ENCODE measurements around the gene PMS2.
A peak's percentile ranks its signal among the peaks of the same experiment; 100 is the strongest.
"Not testable (repeated sequence)": the region's sequence is repeated elsewhere in the genome, so short reads cannot be mapped to it uniquely, and the experiment has no call there.

PMS2 gene

DNA sequence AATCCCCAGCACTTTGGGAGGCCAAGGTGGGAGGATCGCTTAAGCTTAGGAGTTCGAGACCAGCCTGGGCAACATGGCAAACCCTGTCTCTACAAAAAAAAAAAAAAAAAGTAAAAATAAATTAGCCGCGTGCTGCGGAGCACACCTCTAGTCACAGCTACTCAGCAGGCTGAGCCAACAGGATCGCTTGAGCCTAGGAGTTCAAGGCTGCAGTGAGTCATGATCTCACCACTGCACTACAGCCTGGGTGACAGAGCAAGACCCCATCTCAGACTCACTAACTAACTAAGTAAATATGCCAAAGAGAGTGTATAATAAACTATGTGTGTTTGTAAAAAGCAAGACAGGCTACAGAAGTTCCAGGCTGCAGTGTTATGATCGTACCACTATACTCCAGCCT lies 45.0 kb downstream of the PMS2 start:
- DNase-seq (ENCODE audit: low read depth); H3K4me3 ChIP-seq (replicated peaks; ENCODE audit: low read depth, low read length): not testable (repeated sequence)

DNA sequence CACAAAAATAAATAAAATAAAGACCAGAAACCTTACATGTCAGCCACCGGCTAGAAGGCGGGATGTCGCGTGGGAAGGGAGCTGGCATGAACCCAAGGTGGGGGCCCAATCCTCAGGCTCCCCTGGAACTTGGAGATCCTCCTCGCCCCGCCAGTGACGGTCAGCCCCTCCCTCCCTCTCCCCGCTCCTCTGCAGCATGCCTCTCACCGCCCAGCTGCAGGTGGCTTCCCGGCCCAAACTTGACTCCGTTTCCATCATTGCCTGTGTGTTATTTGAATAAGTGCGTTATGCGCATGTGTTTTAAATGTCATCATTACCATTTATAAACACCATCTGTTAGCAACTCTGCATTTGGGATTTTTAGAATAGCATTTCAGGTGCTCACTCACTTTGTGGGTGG lies 45.6 kb downstream of the PMS2 start:
- not testable (repeated sequence) for DNase-seq (ENCODE audit: low read depth); H3K4me3 ChIP-seq (replicated peaks; ENCODE audit: low read depth, low read length)

GRCh38 chr7:5934945-5935450 lies 73.9 kb downstream of the PMS2 start:
- not testable (repeated sequence) for H3K4me3 ChIP-seq (replicated peaks; ENCODE audit: low read depth, low read length); DNase-seq (ENCODE audit: low read depth)

- not testable (repeated sequence) for H3K4me3 ChIP-seq (replicated peaks; ENCODE audit: low read depth, low read length)
- peak; percentile 3 for DNase-seq (ENCODE audit: low read depth)
These were observed 76.8 kb downstream of the PMS2 start for GRCh38 chr7:5931905-5932644.

DNA sequence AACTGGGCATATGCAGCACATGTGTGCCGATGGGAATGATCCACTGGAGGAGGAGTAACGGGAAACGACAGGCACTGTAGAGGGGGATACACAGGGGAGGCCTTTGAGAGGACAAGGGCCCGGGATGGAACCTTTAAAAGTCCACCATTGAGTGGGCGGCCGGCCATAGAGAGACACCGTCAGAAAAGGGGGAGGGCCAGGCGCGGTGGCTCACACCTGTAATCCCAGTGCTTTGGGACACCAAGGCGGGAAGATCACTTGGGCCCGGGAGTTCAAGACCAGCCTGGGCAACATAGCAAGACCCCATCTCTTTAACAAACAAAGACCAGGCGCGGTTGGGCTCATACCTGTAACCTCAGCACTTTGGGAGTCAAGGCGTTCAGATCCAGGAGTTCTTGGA lies 77.6 kb downstream of the PMS2 start:
- not testable (repeated sequence) for H3K4me3 ChIP-seq (replicated peaks; ENCODE audit: low read depth, low read length); DNase-seq (ENCODE audit: low read depth)

DNA sequence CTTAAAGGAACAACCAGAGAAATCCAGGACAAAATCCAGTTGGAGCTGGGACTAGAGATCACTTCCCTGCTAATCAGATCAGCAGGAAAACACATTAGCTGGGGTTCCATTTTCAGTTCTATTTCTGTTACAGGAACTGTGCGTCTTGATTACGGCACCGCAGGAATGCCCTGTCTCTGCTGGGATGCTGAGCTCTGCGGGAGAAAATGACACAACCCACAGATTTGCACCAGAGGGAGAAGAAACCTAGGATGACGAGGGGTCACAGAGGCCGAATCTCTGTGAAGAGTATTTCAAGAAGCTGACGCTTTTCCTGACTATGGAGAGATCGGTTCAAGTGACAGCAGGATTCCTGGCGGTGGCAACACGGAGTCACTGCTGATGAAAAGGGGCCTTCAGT lies 78.6 kb downstream of the PMS2 start:
- H3K4me3 ChIP-seq (replicated peaks; ENCODE audit: low read depth, low read length); DNase-seq (ENCODE audit: low read depth): not testable (repeated sequence)

DNA sequence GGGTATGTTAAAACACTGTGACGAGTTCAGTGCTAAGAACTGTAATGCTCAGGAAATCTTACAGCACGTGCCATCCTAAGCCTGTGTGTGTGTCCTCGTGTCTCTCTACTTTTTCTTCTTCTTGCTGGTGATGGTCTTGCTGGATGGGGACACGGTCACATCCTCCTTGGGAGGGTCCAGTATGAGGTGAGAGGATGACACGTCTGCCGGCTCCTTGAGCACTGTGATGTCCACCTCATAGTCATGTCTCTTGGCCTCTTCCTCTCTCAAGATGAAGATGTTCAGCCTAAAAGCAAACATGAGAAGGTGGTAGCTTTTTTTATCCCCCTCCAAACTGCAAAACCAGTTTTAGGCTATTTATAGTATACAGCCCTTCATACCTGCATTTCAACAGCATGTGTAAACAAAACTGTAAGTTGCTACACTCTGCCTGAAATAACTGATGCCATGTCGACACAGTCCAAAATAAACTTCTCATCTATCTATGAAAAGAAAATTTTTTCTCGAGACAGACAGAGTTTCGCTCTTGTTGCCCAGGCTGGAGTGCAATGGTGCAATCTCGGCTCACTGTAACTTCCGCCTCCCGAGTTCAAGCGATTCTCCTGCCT lies 82.5 kb downstream of the PMS2 start:
- not testable (repeated sequence) for DNase-seq (ENCODE audit: low read depth); H3K4me3 ChIP-seq (replicated peaks; ENCODE audit: low read depth, low read length)

DNA sequence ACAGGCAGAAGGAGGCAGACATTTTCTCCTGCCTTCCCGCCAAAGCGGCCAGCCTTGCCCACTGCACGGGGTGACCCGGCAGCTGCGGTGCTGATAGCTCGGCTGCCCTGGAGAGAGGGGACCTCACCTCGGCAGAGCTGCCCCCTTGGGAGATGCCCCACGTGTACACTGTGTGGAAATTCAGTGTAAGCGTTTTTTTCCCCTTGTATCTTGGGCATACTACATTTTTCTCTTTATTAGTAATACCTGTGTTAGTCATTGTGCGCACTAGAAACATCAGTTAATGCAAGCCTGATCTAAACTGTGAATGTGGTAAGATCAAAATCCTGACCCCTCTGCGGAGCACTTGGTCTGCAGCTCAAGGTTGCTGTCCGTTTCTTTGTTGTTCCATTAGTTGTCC lies 84.2 kb downstream of the PMS2 start:
- not testable (repeated sequence) for DNase-seq (ENCODE audit: low read depth); H3K4me3 ChIP-seq (replicated peaks; ENCODE audit: low read depth, low read length)

DNA sequence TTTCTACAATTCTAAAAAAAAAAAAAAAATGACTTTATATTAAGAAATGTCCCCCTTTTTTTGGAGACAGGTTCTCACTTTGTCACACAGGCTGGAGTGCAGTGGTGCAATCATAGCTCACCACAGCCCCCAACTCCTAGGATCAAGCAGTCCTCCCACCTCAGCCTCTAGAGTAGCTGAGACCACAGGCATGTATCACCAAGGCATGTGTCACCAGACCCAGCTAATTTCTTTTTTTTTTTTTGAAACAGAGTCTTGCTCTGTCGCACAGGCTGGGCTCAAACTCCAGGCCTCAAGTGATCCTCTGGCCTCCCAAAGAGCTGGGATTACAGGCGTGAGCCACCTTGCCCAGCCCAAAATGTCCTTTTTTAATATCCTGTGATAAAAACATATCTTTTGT lies 84.7 kb downstream of the PMS2 start:
- not testable (repeated sequence) for H3K4me3 ChIP-seq (replicated peaks; ENCODE audit: low read depth, low read length); DNase-seq (ENCODE audit: low read depth)
